K562 (cell line): ENCODE measurements around the gene MPND. TPM values are rescaled to one million over a fixed set of nuclear protein-coding genes. Genes with fewer than 3 reads are reported as not detected.

Experiments
- E2F6 ChIP-seq, 2 experiments: IDR thresholded peaks; 2 replicates each; pipeline ENCODE4 v1.6.1; 2011; ENCODE audit warnings: borderline replicate concordance in 1 of 2, control low read depth in 1 of 2, low read depth in 1 of 2, low read length in 1 of 2, mild to moderate bottlenecking in 1 of 2, mixed read lengths in 1 of 2, moderate library complexity in 1 of 2; ENCODE audit not compliant: insufficient read depth in 1 of 2, insufficient read length in 1 of 2, poor library complexity in 1 of 2, severe bottlenecking in 1 of 2; ENCODE audit errors: extremely low read depth in 1 of 2
- ETV1 ChIP-seq: fragments of 450-650 bp; conservative IDR thresholded peaks from 2 replicates; pipeline ENCODE4 v1.6.1; 2016; ENCODE audit warnings: missing genetic modification characterization, control low read depth, low read depth, missing compliant biosample characterization
- ETV5 ChIP-seq: sonication (generic); formaldehyde crosslinking; IDR thresholded peaks from 2 replicates; pipeline ENCODE4 v1.4.0; 2020; ENCODE audit warnings: low read depth, mild to moderate bottlenecking, missing genetic modification reagents
- FOS ChIP-seq: IDR thresholded peaks from 3 replicates; pipeline ENCODE4 v1.6.1; 2011; ENCODE audit not compliant: insufficient read length; ENCODE audit errors: extremely low read depth
- HMGXB4 ChIP-seq: sonication (generic); formaldehyde crosslinking; IDR thresholded peaks from 2 replicates; pipeline ENCODE4 v1.8.1; 2023; ENCODE audit warnings: mild to moderate bottlenecking, missing genetic modification reagents
- ILF3 ChIP-seq: fragments of 450-650 bp; IDR thresholded peaks from 2 replicates; pipeline ENCODE4 v1.6.1; 2018; ENCODE audit warnings: antibody characterized with exemption, mild to moderate bottlenecking, moderate library complexity, borderline replicate concordance
- JUN ChIP-seq, 2 experiments: sonication (generic) in 1 of 2; formaldehyde crosslinking in 1 of 2; IDR thresholded peaks; 2 replicates each; pipeline versions ENCODE4 v1.6.1 to v1.8.0; 2012 to 2022; ENCODE audit warnings: borderline replicate concordance in 2 of 2, mild to moderate bottlenecking in 2 of 2, improper control_type of control experiment in 1 of 2, low read depth in 1 of 2, low read length in 1 of 2, missing genetic modification reagents in 1 of 2
- KDM5B ChIP-seq: fragments of 200-600 bp; sonication (generic); IDR thresholded peaks from 2 replicates; pipeline ENCODE4 v1.6.1; 2012; ENCODE audit warnings: low read depth, mild to moderate bottlenecking, moderate library complexity, low read length, control low read depth, inconsistent platforms; ENCODE audit not compliant: insufficient replicate concordance
- MTF1 ChIP-seq: fragments of 250-450 bp; sonication (Bioruptor Pico); IDR thresholded peaks from 2 replicates; pipeline ENCODE4 v1.9.0; 2021; ENCODE audit warnings: moderate library complexity, mild to moderate bottlenecking, inconsistent platforms, borderline replicate concordance
- NFE2L1 ChIP-seq: fragments of 450-650 bp; IDR thresholded peaks from 2 replicates; pipeline ENCODE4 v1.6.1; 2016; ENCODE audit warnings: missing genetic modification characterization, low read depth, mild to moderate bottlenecking, missing compliant biosample characterization, moderate library complexity, borderline replicate concordance
- POLR2A ChIP-seq: fragments of 450-650 bp; conservative IDR thresholded peaks from 2 replicates; pipeline ENCODE4 v1.6.1; 2016
- POLR2B ChIP-seq: fragments of 450-650 bp; IDR thresholded peaks from 2 replicates; pipeline ENCODE4 v1.6.1; 2018; ENCODE audit warnings: low read depth; ENCODE audit not compliant: partially characterized antibody
- RBBP5 ChIP-seq: fragments of 200-600 bp; sonication (generic); IDR thresholded peaks from 2 replicates; pipeline ENCODE4 v1.6.1; 2012; ENCODE audit warnings: borderline replicate concordance, mild to moderate bottlenecking, low read length, control low read depth, inconsistent platforms; ENCODE audit not compliant: insufficient read depth, poor library complexity, severe bottlenecking
- SAFB ChIP-seq: fragments of 200-400 bp; formaldehyde crosslinking; IDR thresholded peaks from 2 replicates; pipeline ENCODE4 v1.6.1; 2017; ENCODE audit warnings: low read depth, low read length, borderline replicate concordance
- SIN3A ChIP-seq, 2 experiments: fragments of 150-350 bp in 1 of 2; IDR thresholded peaks; 2 replicates each; pipeline ENCODE4 v1.6.1; 2011 to 2016; ENCODE audit warnings: borderline replicate concordance in 2 of 2, low read depth in 2 of 2, low read length in 2 of 2, mild to moderate bottlenecking in 2 of 2, moderate library complexity in 2 of 2; ENCODE audit not compliant: control insufficient read depth in 1 of 2
- SPI1 ChIP-seq: IDR thresholded peaks from 2 replicates; pipeline ENCODE4 v1.6.1; 2011; ENCODE audit warnings: low read depth, low read length, control low read depth, borderline replicate concordance
- SUPT5H ChIP-seq: fragments of 450-650 bp; IDR thresholded peaks from 2 replicates; pipeline ENCODE4 v1.6.1; 2016
- TCF15 ChIP-seq: fragments of 250-450 bp; sonication (Bioruptor Pico); IDR thresholded peaks from 2 replicates; pipeline ENCODE4 v1.8.0; 2022; ENCODE audit warnings: moderate library complexity, mild to moderate bottlenecking, inconsistent platforms
- THAP12 ChIP-seq: fragments of 250-450 bp; sonication (Bioruptor Pico); IDR thresholded peaks from 2 replicates; pipeline ENCODE4 v1.9.0; 2021; ENCODE audit warnings: mild to moderate bottlenecking, inconsistent platforms
- U2AF2 ChIP-seq: fragments of 200-400 bp; formaldehyde crosslinking; optimal IDR thresholded peaks from 2 replicates; pipeline ENCODE3; 2017; ENCODE audit warnings: low read depth, mild to moderate bottlenecking, low read length
- polyA plus RNA-seq, 8 experiments: library from polyadenylated mRNA; depleted of rRNA in 4 of 8; stranded (reverse) in 5 of 8; unstranded in 3 of 8; fragments of >200 nt; fragmentation: Nextera tagmentation in 2 of 8; fragmentation: Illumina TruSeq in 1 of 8; extraction: Ambion mirVana in 2 of 8; extraction: Trizol in 1 of 8; gene quantifications; 2 replicates each; pipeline versions ENCODE4 v1.2.1 to v1.2.3, GENCODE V29; 2011 to 2014; ENCODE audit warnings: inconsistent platforms in 1 of 8, missing spikeins in 1 of 8
- total RNA-seq, 7 experiments: library from RNA; depleted of rRNA in 6 of 7; stranded (reverse); fragments of >200 nt in 6 of 7; fragmentation: Illumina TruSeq in 2 of 7; extraction: Trizol in 2 of 7; gene quantifications; 2 replicates each; pipeline versions ENCODE4 v1.2.1 to v1.2.3, GENCODE V29; 2011 to 2021; ENCODE audit warnings: low replicate concordance in 1 of 7

MPND gene
- total and polyA plus RNA-seq, 9 of the 15 experiments (the other 6 are each of a cell fraction or from before 2014, with no cell fraction given): 0.25 to 14.0 (median 3.9) TPM

- TF ChIP-seq POLR2B: peak; percentile 77
- TF ChIP-seq SIN3A (IDR thresholded peaks at IDR 0.05; ENCODE audit: borderline replicate concordance in 2 of 2, control insufficient read depth in 1 of 2, low read depth in 2 of 2, low read length in 2 of 2): peak; percentile 66 to 88; a peak in 3 of 4 replicates
- TF ChIP-seq RBBP5: peak; percentile 53
- 0 out of 2 replicates have a peak, but pooled peaks have one; percentile 56 for TF ChIP-seq THAP12 (CRISPR knock-in tag)
- TF ChIP-seq POLR2A: peak; percentile 93
- no peak for TF ChIP-seq MTF1 (CRISPR knock-in tag)
- 0 out of 2 replicates have a peak, but pooled peaks have one; percentile 62 for TF ChIP-seq HMGXB4 (CRISPR knock-in tag)
- TF ChIP-seq E2F6 (IDR thresholded peaks at IDR 0.05; ENCODE audit: borderline replicate concordance in 1 of 2, extremely low read depth in 1 of 2, insufficient read depth in 1 of 2, insufficient read length in 1 of 2, low read depth in 1 of 2, low read length in 1 of 2, poor library complexity in 1 of 2, severe bottlenecking in 1 of 2): peak; percentile 94 to 97
- no peak for TF ChIP-seq ILF3
- TF ChIP-seq ETV5: peak; percentile 70; the same call in 1 of the 2 replicates
- TF ChIP-seq SUPT5H: peak; percentile 87
- no peak for TF ChIP-seq U2AF2
- peak; percentile 42; the same call in 1 of the 2 replicates for TF ChIP-seq JUN (IDR thresholded peaks at IDR 0.05; ENCODE audit: borderline replicate concordance, low read depth, low read length)
- TF ChIP-seq JUN (CRISPR knock-in tag; IDR thresholded peaks at IDR 0.05; ENCODE audit: borderline replicate concordance): no peak
- TF ChIP-seq SPI1: peak; percentile 50; the same call in 1 of the 2 replicates
- no peak for TF ChIP-seq ETV1 (tag)
- TF ChIP-seq KDM5B: peak; percentile 81
- TF ChIP-seq NFE2L1 (tag): no peak
- peak; percentile 33; the same call in 1 of the 2 replicates for TF ChIP-seq SAFB
- TF ChIP-seq FOS: peak; percentile 35
- TF ChIP-seq TCF15 (CRISPR knock-in tag): no peak
These were observed 14.9 kb upstream of the MPND start (continued) for GRCh38 chr19:4328243-4328990.
